Measurements from ENCODE around the gene SLC12A4. TPM values are rescaled to one million over a fixed set of nuclear protein-coding genes. Genes with fewer than 3 reads are reported as not detected.
"Not testable (repeated sequence)": the region's sequence is repeated elsewhere in the genome, so short reads cannot be mapped to it uniquely, and the experiment has no call there.

Gene SLC12A4
- total RNA-seq, 1 experiment from 2014 or later: 11.0 TPM

GRCh38 chr16:68000450-68000849 is 32.0 kb upstream of the SLC12A4 start:
- no peaks in the 10 kb centered on the region for H3K9me2 ChIP-seq (replicated peaks; ENCODE audit: insufficient read depth, low read length)
- H3K4me2 ChIP-seq (ENCODE audit: low read depth, low read length, poor library complexity, severe bottlenecking): peak overlapping the region; percentile 61
- H3K27me3 ChIP-seq (ENCODE audit: low read length): no peaks in the 10 kb centered on the region
- H3K27ac ChIP-seq (ENCODE audit: low read length): peak overlapping the region; percentile 74
- H4K20me1 ChIP-seq (ENCODE audit: insufficient read depth, low read depth, low read length): no peaks in the 10 kb centered on the region
- peak overlapping the region; percentile 74 for H2AFZ ChIP-seq (ENCODE audit: low read length)
- peak overlapping the region; percentile 50 for H3K4me3 ChIP-seq (ENCODE audit: low read length)
- H3K4me1 ChIP-seq (ENCODE audit: low read length): peaks cover 31% of the 10 kb centered on the region
- no peaks in the 10 kb centered on the region for H3K36me3 ChIP-seq (ENCODE audit: insufficient read depth, low read length)
- H3K79me2 ChIP-seq (ENCODE audit: low read length): no peaks in the 10 kb centered on the region
- H3K9me3 ChIP-seq (ENCODE audit: low read length): no peaks in the 10 kb centered on the region
- DNase-seq: no peak
- peak overlapping the region; percentile 58 for H3K9ac ChIP-seq (ENCODE audit: low read length)

GRCh38 chr16:67999985-68000384 is 31.5 kb upstream of the SLC12A4 start:
- Histone ChIP-seq H3K4me1 (ENCODE audit: low read length) (peaks cover 35% of the 10 kb centered on the region), H3K4me3 (ENCODE audit: low read length) (peak overlapping the region; percentile 50), H3K9ac (ENCODE audit: low read length) (peak overlapping the region; percentile 58)

DNA sequence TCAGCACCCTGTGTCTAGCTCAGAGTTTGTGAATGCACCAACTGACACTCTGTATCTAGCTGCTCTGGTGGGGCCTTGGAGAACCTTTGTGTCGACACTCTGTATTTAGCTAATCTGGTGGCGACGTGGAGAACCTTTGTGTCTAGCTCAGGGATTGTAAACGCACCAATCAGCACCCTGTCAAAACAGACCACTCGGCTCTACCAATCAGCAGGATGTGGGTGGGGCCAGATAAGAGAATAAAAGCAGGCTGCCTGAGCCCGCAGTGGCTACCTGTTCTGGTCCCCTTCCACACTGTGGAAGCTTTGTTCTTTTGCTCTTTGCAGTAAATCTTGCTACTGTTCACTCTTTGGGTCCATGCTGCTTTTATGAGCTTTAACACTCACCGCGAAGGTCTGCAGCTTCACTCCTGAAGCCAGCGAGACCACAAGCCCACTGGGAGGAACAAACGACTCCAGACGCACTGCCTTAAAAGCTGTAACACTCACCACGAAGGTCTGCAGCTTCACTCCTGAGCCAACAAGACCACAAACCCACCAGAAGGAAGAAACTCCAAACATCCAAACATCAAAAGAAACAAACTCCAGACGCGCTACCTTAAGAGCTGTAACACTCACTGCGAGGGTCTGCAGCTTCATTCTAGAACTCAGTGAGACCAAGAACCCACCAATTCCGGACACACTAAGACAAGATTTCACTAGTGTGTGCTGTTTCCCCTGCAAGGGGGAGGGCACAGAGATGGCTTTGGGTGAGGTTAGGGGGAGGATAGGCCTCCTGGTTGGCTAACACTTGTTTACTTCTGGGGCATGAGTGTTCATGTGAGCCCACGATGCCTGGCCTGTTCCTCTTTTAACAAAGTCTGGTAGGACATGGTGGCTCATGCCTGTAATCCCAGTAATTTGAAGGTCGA is 30.6 kb upstream of the SLC12A4 start, which contains the start of gene DPEP2:
Gene DPEP2 (minus strand): TSS at position 706 of the 910 bp plus-strand sequence. CDS start 6,272 bp downstream, outside the sequence.
- Histone ChIP-seq H3K4me3 (ENCODE audit: low read length) (peak within 1 kb of the TSS; percentile 50), H3K9ac (ENCODE audit: low read length) (peak within 1 kb of the TSS; percentile 58), H3K4me1 (ENCODE audit: low read length) (peaks cover 35% of the 10 kb centered on the region), H3K27ac (ENCODE audit: low read length) (peak within 1 kb of the TSS; percentile 74), H3K4me2 (ENCODE audit: low read depth, low read length, poor library complexity, severe bottlenecking) (peak within 1 kb of the TSS; percentile 61), H2AFZ (ENCODE audit: low read length) (peak within 1 kb of the TSS; percentile 74)
- H3K79me2 ChIP-seq (ENCODE audit: low read length); H3K36me3 ChIP-seq (ENCODE audit: insufficient read depth, low read length); H4K20me1 ChIP-seq (ENCODE audit: insufficient read depth, low read depth, low read length); DNase-seq; H3K9me3 ChIP-seq (ENCODE audit: low read length); H3K27me3 ChIP-seq (ENCODE audit: low read length); H3K9me2 ChIP-seq (replicated peaks; ENCODE audit: insufficient read depth, low read length): not testable (repeated sequence)

More at GRCh38 chr16:67999985-68000384, 31.5 kb upstream of the SLC12A4 start:
- peak overlapping the region; percentile 74 for H3K27ac ChIP-seq (ENCODE audit: low read length)
- no peaks in the 10 kb centered on the region for H4K20me1 ChIP-seq (ENCODE audit: insufficient read depth, low read depth, low read length)
- H3K27me3 ChIP-seq (ENCODE audit: low read length): no peaks in the 10 kb centered on the region
- no peaks in the 10 kb centered on the region for H3K9me3 ChIP-seq (ENCODE audit: low read length)
- peak overlapping the region; percentile 61 for H3K4me2 ChIP-seq (ENCODE audit: low read depth, low read length, poor library complexity, severe bottlenecking)
- H2AFZ ChIP-seq (ENCODE audit: low read length): peak overlapping the region; percentile 74
- H3K79me2 ChIP-seq (ENCODE audit: low read length): no peaks in the 10 kb centered on the region
- no peaks in the 10 kb centered on the region for H3K9me2 ChIP-seq (replicated peaks; ENCODE audit: insufficient read depth, low read length)
- no peaks in the 10 kb centered on the region for H3K36me3 ChIP-seq (ENCODE audit: insufficient read depth, low read length)
- peak; percentile 84 for DNase-seq

DNA sequence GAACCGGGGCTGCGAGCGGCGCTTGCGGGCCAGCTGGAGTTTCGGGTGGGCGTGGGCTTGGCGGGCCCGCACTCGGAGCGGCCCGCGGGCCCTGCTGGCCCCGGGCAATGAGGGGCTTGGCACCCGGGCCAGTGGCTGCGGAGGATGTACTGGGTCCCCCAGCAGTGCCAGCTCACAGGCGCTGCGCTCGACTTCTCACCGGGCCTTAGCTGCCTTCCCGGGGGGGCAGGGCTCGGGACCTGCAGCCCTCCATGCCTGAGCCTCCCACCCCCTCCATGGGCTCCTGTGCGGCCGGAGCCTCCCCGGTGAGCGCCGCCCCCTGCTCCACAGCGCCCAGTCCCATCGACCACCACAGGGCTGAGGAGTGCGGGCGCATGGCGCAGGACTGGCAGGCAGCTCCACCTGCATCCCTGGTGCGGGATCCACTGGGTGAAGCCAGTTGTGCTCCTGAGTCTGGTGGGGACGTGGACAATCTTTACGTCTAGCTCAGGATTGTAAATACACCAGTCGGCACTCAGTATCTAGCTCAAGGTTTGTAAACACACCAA is 29.9 kb upstream of the SLC12A4 start:
- peaks cover 40% of the 10 kb centered on the region for H3K4me1 ChIP-seq (ENCODE audit: low read length)
- not testable (repeated sequence) for H3K79me2 ChIP-seq (ENCODE audit: low read length); H3K9ac ChIP-seq (ENCODE audit: low read length); H3K4me3 ChIP-seq (ENCODE audit: low read length); H3K4me2 ChIP-seq (ENCODE audit: low read depth, low read length, poor library complexity, severe bottlenecking); H3K27me3 ChIP-seq (ENCODE audit: low read length); H4K20me1 ChIP-seq (ENCODE audit: insufficient read depth, low read depth, low read length); H3K9me3 ChIP-seq (ENCODE audit: low read length); H2AFZ ChIP-seq (ENCODE audit: low read length); H3K36me3 ChIP-seq (ENCODE audit: insufficient read depth, low read length); H3K9me2 ChIP-seq (replicated peaks; ENCODE audit: insufficient read depth, low read length); DNase-seq; H3K27ac ChIP-seq (ENCODE audit: low read length)

GRCh38 chr16:67996666-67997065 is 28.2 kb upstream of the SLC12A4 start:
- DNase-seq: no peak
- H3K36me3 ChIP-seq (ENCODE audit: insufficient read depth, low read length): no peaks in the 10 kb centered on the region
- H3K9ac ChIP-seq (ENCODE audit: low read length): no peak overlapping the region
- H3K79me2 ChIP-seq (ENCODE audit: low read length): no peaks in the 10 kb centered on the region
- H3K27me3 ChIP-seq (ENCODE audit: low read length): no peaks in the 10 kb centered on the region
- no peaks in the 10 kb centered on the region for H4K20me1 ChIP-seq (ENCODE audit: insufficient read depth, low read depth, low read length)
- H3K9me3 ChIP-seq (ENCODE audit: low read length): no peaks in the 10 kb centered on the region
- H3K27ac ChIP-seq (ENCODE audit: low read length): no peak overlapping the region
- H3K4me2 ChIP-seq (ENCODE audit: low read depth, low read length, poor library complexity, severe bottlenecking): peak overlapping the region; percentile 29
- peaks cover 49% of the 10 kb centered on the region for H3K4me1 ChIP-seq (ENCODE audit: low read length)
- no peak overlapping the region for H2AFZ ChIP-seq (ENCODE audit: low read length)
- H3K9me2 ChIP-seq (replicated peaks; ENCODE audit: insufficient read depth, low read length): no peaks in the 10 kb centered on the region
- H3K4me3 ChIP-seq (ENCODE audit: low read length): no peak overlapping the region

DNA sequence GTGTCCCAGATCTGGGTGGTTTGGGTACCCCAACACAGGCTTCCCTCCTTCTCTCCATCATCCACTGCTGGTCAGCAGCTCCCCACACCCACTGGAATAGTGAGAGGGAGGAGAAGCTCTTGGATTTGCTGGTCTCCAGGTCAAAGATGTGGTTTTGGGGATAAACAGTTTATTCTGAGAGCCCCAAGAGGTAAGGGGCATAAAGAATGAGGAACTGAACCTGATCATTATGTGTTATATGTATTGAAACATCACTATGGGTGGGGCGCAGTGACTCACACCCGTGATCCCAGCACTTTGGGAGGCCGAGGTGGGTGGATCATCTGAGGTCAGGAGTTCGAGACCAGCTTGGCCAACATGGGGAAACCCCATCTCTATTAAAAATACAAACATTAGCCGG is 27.0 kb upstream of the SLC12A4 start:
- Histone ChIP-seq H2AFZ (ENCODE audit: low read length) (no peak overlapping the region), H3K9me3 (ENCODE audit: low read length) (no peaks in the 10 kb centered on the region), H3K27me3 (ENCODE audit: low read length) (no peaks in the 10 kb centered on the region), H3K4me1 (ENCODE audit: low read length) (peaks cover 46% of the 10 kb centered on the region), H3K9me2 (replicated peaks; ENCODE audit: insufficient read depth, low read length) (no peaks in the 10 kb centered on the region), H3K9ac (ENCODE audit: low read length) (no peak overlapping the region), H3K79me2 (ENCODE audit: low read length) (no peaks in the 10 kb centered on the region), H3K4me2 (ENCODE audit: low read depth, low read length, poor library complexity, severe bottlenecking) (no peak overlapping the region), H3K27ac (ENCODE audit: low read length) (no peak overlapping the region), H3K4me3 (ENCODE audit: low read length) (no peak overlapping the region), H4K20me1 (ENCODE audit: insufficient read depth, low read depth, low read length) (no peaks in the 10 kb centered on the region), H3K36me3 (ENCODE audit: insufficient read depth, low read length) (no peaks in the 10 kb centered on the region)
- no peak for DNase-seq

GRCh38 chr16:67994040-67994408 is 25.6 kb upstream of the SLC12A4 start:
- not testable (repeated sequence) for H4K20me1 ChIP-seq (ENCODE audit: insufficient read depth, low read depth, low read length); H3K9ac ChIP-seq (ENCODE audit: low read length); H2AFZ ChIP-seq (ENCODE audit: low read length); H3K27ac ChIP-seq (ENCODE audit: low read length); H3K36me3 ChIP-seq (ENCODE audit: insufficient read depth, low read length); DNase-seq; H3K27me3 ChIP-seq (ENCODE audit: low read length); H3K9me3 ChIP-seq (ENCODE audit: low read length); H3K4me3 ChIP-seq (ENCODE audit: low read length); H3K4me2 ChIP-seq (ENCODE audit: low read depth, low read length, poor library complexity, severe bottlenecking); H3K79me2 ChIP-seq (ENCODE audit: low read length); H3K9me2 ChIP-seq (replicated peaks; ENCODE audit: insufficient read depth, low read length)
- peaks cover 32% of the 10 kb centered on the region for H3K4me1 ChIP-seq (ENCODE audit: low read length)

DNA sequence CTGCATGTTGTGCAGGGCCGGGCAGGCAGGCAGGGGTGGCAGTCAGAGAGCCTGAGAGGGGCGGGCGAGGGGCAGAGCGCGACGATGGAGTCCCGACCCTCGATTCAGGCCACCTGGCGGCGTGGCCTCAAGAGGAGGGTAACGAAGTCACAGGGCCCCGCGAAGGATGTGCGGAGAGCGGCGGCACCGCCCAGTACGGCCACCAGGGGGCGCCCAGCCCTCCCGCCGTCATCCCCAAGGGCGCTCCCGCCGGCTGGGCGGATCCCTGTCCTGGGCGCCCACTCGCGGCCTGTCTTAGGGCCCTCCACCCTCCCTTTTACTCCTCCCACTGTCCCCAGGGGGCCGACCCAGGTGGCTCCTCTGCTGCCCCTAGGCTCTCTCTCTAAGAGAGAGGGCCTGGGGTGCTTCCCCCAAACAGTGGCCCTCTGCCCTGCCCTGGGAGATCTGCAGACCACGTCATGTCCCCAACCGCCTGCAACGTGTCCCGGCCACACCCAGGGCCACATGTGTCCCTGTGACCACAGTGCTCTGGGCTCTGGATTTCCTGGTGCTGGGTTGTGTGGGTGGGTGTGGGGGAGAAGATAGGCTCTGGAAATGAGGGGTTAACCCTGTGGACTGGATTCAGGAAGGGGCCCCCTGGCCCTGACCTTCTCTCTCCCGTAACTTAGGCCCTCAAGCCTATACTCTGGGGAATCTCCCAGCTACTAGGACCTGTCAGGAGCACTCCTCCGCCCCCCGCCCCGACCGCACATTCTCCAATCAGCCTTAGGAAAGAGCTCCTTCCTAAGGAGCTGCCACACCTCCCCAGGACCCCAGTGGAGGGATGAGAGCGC is 25.0 kb upstream of the SLC12A4 start:
- Histone ChIP-seq H3K9ac (ENCODE audit: low read length) (peak overlapping the region; percentile 66), H3K27me3 (ENCODE audit: low read length) (no peaks in the 10 kb centered on the region), H3K4me3 (ENCODE audit: low read length) (peak overlapping the region; percentile 62), H4K20me1 (ENCODE audit: insufficient read depth, low read depth, low read length) (no peaks in the 10 kb centered on the region), H2AFZ (ENCODE audit: low read length) (peak overlapping the region; percentile 86), H3K79me2 (ENCODE audit: low read length) (no peaks in the 10 kb centered on the region), H3K27ac (ENCODE audit: low read length) (no peak overlapping the region), H3K4me1 (ENCODE audit: low read length) (peaks cover 32% of the 10 kb centered on the region), H3K36me3 (ENCODE audit: insufficient read depth, low read length) (no peaks in the 10 kb centered on the region), H3K9me3 (ENCODE audit: low read length) (no peaks in the 10 kb centered on the region), H3K4me2 (ENCODE audit: low read depth, low read length, poor library complexity, severe bottlenecking) (peak overlapping the region; percentile 84), H3K9me2 (replicated peaks; ENCODE audit: insufficient read depth, low read length) (no peaks in the 10 kb centered on the region)
- peak; percentile 94 for DNase-seq

Data from Karpas-422 (cell line).